Measurements from ENCODE around the gene CSTPP1. TPM values are rescaled to one million over a fixed set of nuclear protein-coding genes. Genes with fewer than 3 reads are reported as not detected.

CSTPP1 gene
- total and polyA plus RNA-seq, 4 donors = 12.5 to 26.0 (median 20.9) TPM

- Histone ChIP-seq H3K27ac (ENCODE audit: low read depth in 1 of 2, low read length in 2 of 2) (no peak overlapping the region), H3K9me3 (ENCODE audit: control insufficient read depth, low read length) (no peaks in the 10 kb centered on the region), H3K36me3 (ENCODE audit: control insufficient read depth in 1 of 2, insufficient read depth in 2 of 2, low read length in 1 of 2) (peaks cover 3 to 6% of the 10 kb centered on the region in 2 donors), H3K4me1 (ENCODE audit: control insufficient read depth in 1 of 2, insufficient read depth in 2 of 2, low read length in 2 of 2) (no peaks in the 10 kb centered on the region), H3K4me3 (ENCODE audit: low read length in 2 of 2) (no peak overlapping the region), H3K27me3 (ENCODE audit: control insufficient read depth in 1 of 2, insufficient read depth in 2 of 2, low read length in 1 of 2) (no peaks in the 10 kb centered on the region)
- 66 to 70% methylated on average over 6 of the region's 6 CpGs for WGBS, 2 donors
- intact Hi-C loops (cut with DNase I) = loop anchor here in 1 of 2 donors (10.0 kb wide), 1 partner anchor 82 kb away; the partner anchor contains the start of gene NR1H3
- no peak for ATAC-seq (ENCODE audit: low FRiP score)
- no peak for DNase-seq
Measured at GRCh38 chr11:47172740-47173336, 236.3 kb downstream of the CSTPP1 start.

- intact Hi-C loops (cut with DNase I) = loop anchor here (2.0 to 10.0 kb wide), 7 partner anchors 39 to 181 kb away; partner anchors contain the start of genes DDB2 (in 1 of the 2), MADD (in 1 of the 2) and NR1H3 (in 1 of the 2)
- peak overlapping the region in 1 of 2 donors; percentile 88 for H3K27ac ChIP-seq (ENCODE audit: low read depth in 1 of 2, low read length in 2 of 2)
- DNase-seq = no peak
- WGBS, 2 donors = 34% methylated on average over 13 to 14 of the region's 14 CpGs
- no peaks in the 10 kb centered on the region for H3K9me3 ChIP-seq (ENCODE audit: control insufficient read depth, low read length)
- H3K4me1 ChIP-seq (ENCODE audit: control insufficient read depth in 1 of 2, insufficient read depth in 2 of 2, low read length in 2 of 2) = no peaks in the 10 kb centered on the region
- peaks cover 3 to 4% of the 10 kb centered on the region in 2 donors for H3K36me3 ChIP-seq (ENCODE audit: control insufficient read depth in 1 of 2, insufficient read depth in 2 of 2, low read length in 1 of 2)
- peak overlapping the region; percentile 77 to 78 for H3K4me3 ChIP-seq (ENCODE audit: low read length in 2 of 2)
- H3K27me3 ChIP-seq (ENCODE audit: control insufficient read depth in 1 of 2, insufficient read depth in 2 of 2, low read length in 1 of 2) = no peaks in the 10 kb centered on the region
- no peak for ATAC-seq (ENCODE audit: low FRiP score)
Measured at GRCh38 chr11:47175746-47176327, 239.3 kb downstream of the CSTPP1 start.

GRCh38 chr11:47176328-47177228 is 240.0 kb downstream of the CSTPP1 start, which contains the start of gene ARFGAP2:
ARFGAP2 (minus strand) TSS chr11:47176879; CDS start chr11:47176853, 26 bp downstream.
- Histone ChIP-seq H3K4me3 (ENCODE audit: low read length in 2 of 2) (peak within 1 kb of the TSS; percentile 77 to 78), H3K27ac (ENCODE audit: low read depth in 1 of 2, low read length in 2 of 2) (peak within 1 kb of the TSS; percentile 38 to 92), H3K36me3 (ENCODE audit: control insufficient read depth in 1 of 2, insufficient read depth in 2 of 2, low read length in 1 of 2) (peaks cover 3 to 4% of the 10 kb centered on the region in 2 donors), H3K9me3 (ENCODE audit: control insufficient read depth, low read length) (no peaks in the 10 kb centered on the region), H3K27me3 (ENCODE audit: control insufficient read depth in 1 of 2, insufficient read depth in 2 of 2, low read length in 1 of 2) (no peaks in the 10 kb centered on the region), H3K4me1 (ENCODE audit: control insufficient read depth in 1 of 2, insufficient read depth in 2 of 2, low read length in 2 of 2) (no peaks in the 10 kb centered on the region)
- peak; percentile 96 for ATAC-seq (ENCODE audit: low FRiP score)
- WGBS, 2 donors = 0% methylated on average over 70 to 89 of the region's 89 CpGs
- DNase-seq = peak; percentile 98 to 99
- intact Hi-C loops (cut with DNase I) = loop anchor here (2.0 to 10.0 kb wide), 7 partner anchors 38 to 181 kb away; partner anchors contain the start of genes DDB2 (in 1 of the 2), MADD (in 1 of the 2) and NR1H3 (in 1 of the 2)

GRCh38 chr11:47177229-47177845 is 240.8 kb downstream of the CSTPP1 start:
- ATAC-seq (ENCODE audit: low FRiP score) (peak; percentile 79), DNase-seq (peak in 1 of 2 donors; percentile 74)
- Histone ChIP-seq H3K4me1 (ENCODE audit: control insufficient read depth in 1 of 2, insufficient read depth in 2 of 2, low read length in 2 of 2) (no peaks in the 10 kb centered on the region), H3K27ac (ENCODE audit: low read depth in 1 of 2, low read length in 2 of 2) (peak overlapping the region; percentile 38 to 92), H3K27me3 (ENCODE audit: control insufficient read depth in 1 of 2, insufficient read depth in 2 of 2, low read length in 1 of 2) (no peaks in the 10 kb centered on the region), H3K36me3 (ENCODE audit: control insufficient read depth in 1 of 2, insufficient read depth in 2 of 2, low read length in 1 of 2) (peaks cover 3% of the 10 kb centered on the region in 2 donors), H3K4me3 (ENCODE audit: low read length in 2 of 2) (peak overlapping the region; percentile 37 to 50), H3K9me3 (ENCODE audit: control insufficient read depth, low read length) (no peaks in the 10 kb centered on the region)
- intact Hi-C loops (cut with DNase I) = loop anchor here (2.0 to 10.0 kb wide), 7 partner anchors 37 to 180 kb away; partner anchors contain the start of genes DDB2 (in 1 of the 2), MADD (in 1 of the 2) and NR1H3 (in 1 of the 2)
- WGBS, 2 donors = 1% methylated on average over 21 of the region's 21 CpGs

- peak overlapping the region; percentile 15 to 92 for H3K27ac ChIP-seq (ENCODE audit: low read depth in 1 of 2, low read length in 2 of 2)
- H3K4me1 ChIP-seq (ENCODE audit: control insufficient read depth in 1 of 2, insufficient read depth in 2 of 2, low read length in 2 of 2) = no peaks in the 10 kb centered on the region
- no peak overlapping the region for H3K4me3 ChIP-seq (ENCODE audit: low read length in 2 of 2)
- peak in 1 of 2 donors; percentile 77 for DNase-seq
- H3K9me3 ChIP-seq (ENCODE audit: control insufficient read depth, low read length) = no peaks in the 10 kb centered on the region
- WGBS, 2 donors = 26 to 28% methylated on average over 6 of the region's 6 CpGs
- H3K36me3 ChIP-seq (ENCODE audit: control insufficient read depth in 1 of 2, insufficient read depth in 2 of 2, low read length in 1 of 2) = peaks cover 2 to 3% of the 10 kb centered on the region in 2 donors
- intact Hi-C loops (cut with DNase I) = loop anchor here (2.0 to 10.0 kb wide), 7 partner anchors 37 to 179 kb away; partner anchors contain the start of genes DDB2 (in 1 of the 2), MADD (in 1 of the 2) and NR1H3 (in 1 of the 2)
- H3K27me3 ChIP-seq (ENCODE audit: control insufficient read depth in 1 of 2, insufficient read depth in 2 of 2, low read length in 1 of 2) = no peaks in the 10 kb centered on the region
- no peak for ATAC-seq (ENCODE audit: low FRiP score)
Measured at GRCh38 chr11:47177846-47178245, 241.3 kb downstream of the CSTPP1 start.

GRCh38 chr11:47178316-47178715 is 241.8 kb downstream of the CSTPP1 start:
- H3K27me3 ChIP-seq (ENCODE audit: control insufficient read depth in 1 of 2, insufficient read depth in 2 of 2, low read length in 1 of 2) = no peaks in the 10 kb centered on the region
- H3K4me1 ChIP-seq (ENCODE audit: control insufficient read depth in 1 of 2, insufficient read depth in 2 of 2, low read length in 2 of 2) = no peaks in the 10 kb centered on the region
- H3K27ac ChIP-seq (ENCODE audit: low read depth in 1 of 2, low read length in 2 of 2) = peak overlapping the region in 1 of 2 donors; percentile 92
- ATAC-seq (ENCODE audit: low FRiP score) (no peak), DNase-seq (no peak)
- WGBS, 2 donors = 80 to 87% methylated on average over 11 of the region's 11 CpGs
- no peak overlapping the region for H3K4me3 ChIP-seq (ENCODE audit: low read length in 2 of 2)
- intact Hi-C loops (cut with DNase I) = loop anchor here (5.0 to 10.0 kb wide), 5 partner anchors 39 to 179 kb away; partner anchors contain the start of genes MADD (in 1 of the 2) and NR1H3 (in 1 of the 2)
- H3K9me3 ChIP-seq (ENCODE audit: control insufficient read depth, low read length) = no peaks in the 10 kb centered on the region
- peaks cover 0 to 3% of the 10 kb centered on the region in 2 donors for H3K36me3 ChIP-seq (ENCODE audit: control insufficient read depth in 1 of 2, insufficient read depth in 2 of 2, low read length in 1 of 2)

- Histone ChIP-seq H3K36me3 (ENCODE audit: control insufficient read depth in 1 of 2, insufficient read depth in 2 of 2, low read length in 1 of 2) (no peaks in the 10 kb centered on the region), H3K4me3 (ENCODE audit: low read length in 2 of 2) (no peak overlapping the region), H3K27me3 (ENCODE audit: control insufficient read depth in 1 of 2, insufficient read depth in 2 of 2, low read length in 1 of 2) (no peaks in the 10 kb centered on the region), H3K27ac (ENCODE audit: low read depth in 1 of 2, low read length in 2 of 2) (no peak overlapping the region), H3K9me3 (ENCODE audit: control insufficient read depth, low read length) (no peaks in the 10 kb centered on the region), H3K4me1 (ENCODE audit: control insufficient read depth in 1 of 2, insufficient read depth in 2 of 2, low read length in 2 of 2) (no peaks in the 10 kb centered on the region)
- ATAC-seq (ENCODE audit: low FRiP score) (no peak), DNase-seq (peak in 1 of 2 donors; percentile 75)
- intact Hi-C loops (cut with DNase I) = loop anchor here (5.0 to 10.0 kb wide), 5 partner anchors 38 to 178 kb away; partner anchors contain the start of genes MADD (in 1 of the 2) and NR1H3 (in 1 of the 2)
- WGBS, 2 donors = 89 to 92% methylated on average over 23 of the region's 23 CpGs
Measured at GRCh38 chr11:47178737-47179654, 242.4 kb downstream of the CSTPP1 start.

All from aorta (tissue), 5 donors.